ENCODE data around the gene NBPF1. TPM values are rescaled to one million over a fixed set of nuclear protein-coding genes. Genes with fewer than 3 reads are reported as not detected.
"Not testable (repeated sequence)": the region's sequence is repeated elsewhere in the genome, so short reads cannot be mapped to it uniquely, and the experiment has no call there.

NBPF1 gene
- polyA plus RNA-seq, 1 experiment, result 36.6 TPM

- no peak for DNase-seq (ENCODE audit: low read depth, low spot score)
- no peaks in the 10 kb centered on the region for H3K27me3 ChIP-seq (ENCODE audit: control insufficient read depth, insufficient read depth, low read length)
- no peak for TF ChIP-seq CTCF (IDR thresholded peaks at IDR 0.05; ENCODE audit: low read depth, low read length)
- CTCF ChIA-PET, result interaction anchor here (0.6 to 5.5 kb wide), 7 partner anchors 9 to 343 kb away, joined by 3 to 75 read pairs (median 6); no protein-coding TSS in a partner anchor
- H3K27ac ChIP-seq (ENCODE audit: low read depth, low read length), result no peak overlapping the region
- H3K9me3 ChIP-seq (ENCODE audit: control insufficient read depth, insufficient read depth, low read length), result no peaks in the 10 kb centered on the region; the same call in 1 of the 2 replicates
- POLR2A ChIA-PET, result no interaction called here
- no peak overlapping the region for H3K4me3 ChIP-seq (ENCODE audit: low read depth, low read length)
Measured at GRCh38 chr1:16608838-16609560, 4.4 kb downstream of the NBPF1 start.

- POLR2A ChIA-PET; H3K27ac ChIP-seq (ENCODE audit: low read depth, low read length); H3K27me3 ChIP-seq (ENCODE audit: control insufficient read depth, insufficient read depth, low read length); H3K9me3 ChIP-seq (ENCODE audit: control insufficient read depth, insufficient read depth, low read length); DNase-seq (ENCODE audit: low read depth, low spot score); H3K4me3 ChIP-seq (ENCODE audit: low read depth, low read length): not testable (repeated sequence)
- CTCF ChIA-PET, result interaction anchor here (0.8 to 5.5 kb wide), 6 partner anchors 8 to 344 kb away, joined by 3 to 75 read pairs (median 4); no protein-coding TSS in a partner anchor
Measured at GRCh38 chr1:16607853-16608815, 5.2 kb downstream of the NBPF1 start.

GRCh38 chr1:16607433-16607851 is 5.9 kb downstream of the NBPF1 start:
- H3K27me3 ChIP-seq (ENCODE audit: control insufficient read depth, insufficient read depth, low read length), result no peaks in the 10 kb centered on the region
- CTCF ChIA-PET, result no interaction called here
- TF ChIP-seq CTCF (IDR thresholded peaks at IDR 0.05; ENCODE audit: low read depth, low read length), result no peak
- no peak overlapping the region for H3K4me3 ChIP-seq (ENCODE audit: low read depth, low read length)
- no peak for DNase-seq (ENCODE audit: low read depth, low spot score)
- no peak overlapping the region for H3K27ac ChIP-seq (ENCODE audit: low read depth, low read length)
- no peaks in the 10 kb centered on the region for H3K9me3 ChIP-seq (ENCODE audit: control insufficient read depth, insufficient read depth, low read length)
- POLR2A ChIA-PET, result no interaction called here

- CTCF ChIA-PET; H3K9me3 ChIP-seq (ENCODE audit: control insufficient read depth, insufficient read depth, low read length): not testable (repeated sequence)
- POLR2A ChIA-PET, result interaction anchor here (0.5 kb wide), 1 partner anchor 107 kb away, joined by 7 read pairs; no protein-coding TSS in a partner anchor
Measured at GRCh38 chr1:16606666-16607432, 6.5 kb downstream of the NBPF1 start.

GRCh38 chr1:16605532-16606505 is 7.5 kb downstream of the NBPF1 start:
- TF ChIP-seq CTCF (IDR thresholded peaks at IDR 0.05; ENCODE audit: low read depth, low read length), result no peak
- H3K9me3 ChIP-seq (ENCODE audit: control insufficient read depth, insufficient read depth, low read length), result no peaks in the 10 kb centered on the region
- POLR2A ChIA-PET, result interaction anchor here (0.5 kb wide), 1 partner anchor 106 kb away, joined by 7 read pairs; no protein-coding TSS in a partner anchor
- CTCF ChIA-PET, result interaction anchor here (1.6 kb wide), 1 partner anchor 15 kb away, joined by 10 read pairs; no protein-coding TSS in a partner anchor
- DNase-seq (ENCODE audit: low read depth, low spot score), result no peak
- no peaks in the 10 kb centered on the region for H3K27me3 ChIP-seq (ENCODE audit: control insufficient read depth, insufficient read depth, low read length)
- no peak overlapping the region for H3K27ac ChIP-seq (ENCODE audit: low read depth, low read length)
- H3K4me3 ChIP-seq (ENCODE audit: low read depth, low read length), result no peak overlapping the region

More at GRCh38 chr1:16606666-16607432, 6.5 kb downstream of the NBPF1 start:
- not testable (repeated sequence) for H3K27me3 ChIP-seq (ENCODE audit: control insufficient read depth, insufficient read depth, low read length); H3K27ac ChIP-seq (ENCODE audit: low read depth, low read length); DNase-seq (ENCODE audit: low read depth, low spot score); H3K4me3 ChIP-seq (ENCODE audit: low read depth, low read length)
